DMS 273 (cell line): ENCODE measurements around the gene HLA-DRB5.
"Not testable (repeated sequence)": the region's sequence is repeated elsewhere in the genome, so short reads cannot be mapped to it uniquely, and the experiment has no call there.

Experiments
- DNase-seq: peaks from one replicate; lab custom pipeline; 2025; ENCODE audit not compliant: unreplicated experiment; lab: John Stamatoyannopoulos, UW

Gene HLA-DRB5

DNA sequence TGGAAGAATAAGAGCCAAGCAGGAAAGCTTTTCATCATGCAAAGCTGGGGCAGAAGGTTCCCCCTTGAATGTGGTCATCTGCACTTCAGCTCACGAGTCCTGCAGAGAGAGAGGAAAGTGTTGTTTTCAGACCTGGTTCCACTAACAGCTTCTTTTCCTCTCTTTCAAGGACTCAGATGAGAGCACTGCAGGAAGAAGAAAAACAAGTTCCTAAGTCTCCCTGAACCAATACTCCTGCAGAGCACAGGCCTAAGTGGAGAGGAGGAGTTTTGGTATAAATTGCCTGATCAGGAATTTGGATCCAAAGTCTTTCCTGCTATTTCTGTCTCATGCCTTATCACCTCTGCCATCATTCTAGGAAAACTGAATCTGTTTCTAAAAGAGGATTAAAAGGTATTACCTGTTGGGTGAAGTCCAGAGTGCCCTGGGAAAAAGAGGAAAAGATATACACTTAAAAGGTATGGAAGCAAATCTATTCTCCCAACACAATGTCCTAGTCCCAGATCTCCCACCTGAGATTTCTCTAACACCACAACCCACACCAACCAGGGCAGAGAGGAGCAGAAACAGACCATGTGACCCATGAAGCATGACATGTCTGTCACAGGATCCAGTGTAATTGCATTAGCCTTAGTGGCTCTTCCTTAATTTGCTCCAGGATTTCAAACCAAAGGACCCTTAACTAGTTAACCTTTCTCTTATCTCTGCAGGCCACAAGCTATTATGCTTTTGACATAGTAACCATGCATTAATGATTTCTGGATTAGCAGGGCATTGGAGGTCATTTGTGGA lies 12.2 kb downstream of the HLA-DRB5 start:
- DNase-seq = no peak

DNA sequence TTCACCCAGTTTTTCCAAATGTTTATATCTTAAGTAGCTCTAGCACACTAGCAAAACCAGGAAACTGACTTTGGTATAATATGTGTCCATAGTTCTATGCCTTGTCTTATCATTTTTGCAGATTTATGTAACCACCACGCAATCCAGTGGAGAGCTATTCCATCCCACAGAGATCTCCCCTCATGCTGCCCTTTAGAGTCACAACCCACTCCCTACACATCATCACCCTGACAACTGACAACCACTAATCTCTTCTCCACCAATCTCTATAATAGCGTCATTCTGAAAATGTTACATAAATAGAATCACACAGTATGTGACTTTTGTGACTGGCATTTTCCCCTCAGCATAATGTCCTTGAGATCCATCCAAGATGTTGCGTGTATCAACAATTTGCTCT lies 29.1 kb downstream of the HLA-DRB5 start:
- DNase-seq = no peak

DNA sequence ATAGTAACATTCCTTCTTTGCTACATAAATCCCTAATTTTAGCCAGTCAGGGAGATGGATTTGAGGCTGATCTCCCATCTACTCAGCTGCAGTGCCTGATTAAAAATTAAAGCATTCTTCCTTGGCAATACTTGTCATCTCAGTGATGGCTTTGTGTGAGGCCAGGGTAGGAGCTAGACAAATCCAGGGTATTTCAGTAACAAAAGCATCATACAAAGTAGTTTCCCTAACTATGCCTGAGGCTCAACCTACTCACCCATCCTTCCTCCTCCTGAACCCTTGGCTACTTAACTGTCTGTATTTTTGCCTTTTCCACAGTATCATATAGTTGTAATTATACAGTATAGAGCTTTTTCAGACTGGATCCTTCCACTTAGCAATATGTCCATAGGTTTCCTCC lies 37.7 kb downstream of the HLA-DRB5 start:
- no peak for DNase-seq

DNA sequence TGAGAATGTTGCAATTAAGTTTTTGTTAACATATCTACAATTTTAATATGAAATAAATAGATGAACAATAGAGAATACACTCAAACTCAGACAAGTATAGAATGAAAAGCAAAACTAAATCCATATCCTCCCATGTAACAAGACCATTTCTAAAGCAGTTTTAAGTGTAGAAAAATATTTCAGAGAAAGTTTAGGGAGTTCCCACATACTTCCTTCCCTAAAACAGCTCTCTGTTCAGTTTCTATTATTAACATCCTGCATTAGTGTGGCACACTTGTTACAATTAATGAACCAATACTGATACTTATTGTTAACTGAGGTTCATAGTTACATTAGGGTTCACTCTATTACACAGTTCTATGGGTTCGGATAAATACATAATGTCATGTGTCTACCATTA lies 38.4 kb downstream of the HLA-DRB5 start:
- DNase-seq = no peak

GRCh38 chr6:32488083-32488482 lies 42.0 kb downstream of the HLA-DRB5 start:
- no peak for DNase-seq

DNA sequence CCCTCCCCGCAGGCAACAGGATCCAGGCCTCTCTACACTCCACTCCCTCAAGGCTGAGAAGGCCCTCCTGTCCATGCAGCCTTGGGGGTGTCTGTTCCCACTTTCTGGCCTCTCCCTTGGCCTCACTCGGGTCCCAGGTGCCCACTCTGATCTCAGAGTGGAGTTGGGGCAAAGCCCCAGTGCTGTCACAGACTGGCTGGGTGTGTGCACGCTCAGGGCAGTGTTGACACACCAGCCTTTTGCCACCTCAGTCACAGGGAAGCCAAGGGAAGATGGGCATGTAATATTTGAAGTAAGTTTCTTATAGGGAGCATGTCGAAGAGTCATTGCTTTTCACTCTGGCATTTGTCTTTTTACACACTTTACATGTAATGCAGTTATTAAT lies 45.5 kb downstream of the HLA-DRB5 start:
- no peak for DNase-seq

DNA sequence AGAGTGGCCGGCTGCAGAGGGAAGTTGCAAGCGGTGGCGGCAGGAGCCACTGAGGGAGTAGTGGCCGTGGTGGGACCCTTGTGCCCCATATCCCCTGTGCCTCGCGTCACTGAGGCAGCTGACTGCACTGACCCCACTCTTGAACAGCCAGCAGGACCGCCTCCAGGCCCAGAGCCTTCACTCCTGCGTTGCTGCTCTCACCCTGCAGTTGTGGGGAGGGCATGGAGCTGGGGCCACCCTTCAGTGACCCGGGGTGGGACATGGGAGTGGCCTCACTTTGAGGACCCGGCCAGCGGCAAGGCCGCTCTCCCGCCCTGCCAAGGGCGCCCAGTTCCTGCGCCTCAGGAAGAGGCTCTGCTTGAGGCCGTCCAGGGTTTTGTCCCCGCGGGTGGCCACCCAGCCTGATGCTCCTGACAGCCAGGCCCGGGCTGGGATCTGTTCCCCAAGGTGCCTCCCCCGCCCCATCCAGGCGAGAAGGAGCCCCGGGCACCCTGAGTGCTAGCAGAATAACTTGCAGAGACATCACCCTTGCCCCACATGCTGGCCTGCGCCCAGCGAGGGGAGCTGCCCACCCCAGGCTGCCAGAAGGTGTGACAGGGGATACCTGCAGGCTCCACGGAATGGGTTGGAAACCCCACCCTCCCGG lies 46.0 kb downstream of the HLA-DRB5 start:
- no peak for DNase-seq

GRCh38 chr6:32475392-32476206 lies 54.5 kb downstream of the HLA-DRB5 start:
- no peak for DNase-seq

DNA sequence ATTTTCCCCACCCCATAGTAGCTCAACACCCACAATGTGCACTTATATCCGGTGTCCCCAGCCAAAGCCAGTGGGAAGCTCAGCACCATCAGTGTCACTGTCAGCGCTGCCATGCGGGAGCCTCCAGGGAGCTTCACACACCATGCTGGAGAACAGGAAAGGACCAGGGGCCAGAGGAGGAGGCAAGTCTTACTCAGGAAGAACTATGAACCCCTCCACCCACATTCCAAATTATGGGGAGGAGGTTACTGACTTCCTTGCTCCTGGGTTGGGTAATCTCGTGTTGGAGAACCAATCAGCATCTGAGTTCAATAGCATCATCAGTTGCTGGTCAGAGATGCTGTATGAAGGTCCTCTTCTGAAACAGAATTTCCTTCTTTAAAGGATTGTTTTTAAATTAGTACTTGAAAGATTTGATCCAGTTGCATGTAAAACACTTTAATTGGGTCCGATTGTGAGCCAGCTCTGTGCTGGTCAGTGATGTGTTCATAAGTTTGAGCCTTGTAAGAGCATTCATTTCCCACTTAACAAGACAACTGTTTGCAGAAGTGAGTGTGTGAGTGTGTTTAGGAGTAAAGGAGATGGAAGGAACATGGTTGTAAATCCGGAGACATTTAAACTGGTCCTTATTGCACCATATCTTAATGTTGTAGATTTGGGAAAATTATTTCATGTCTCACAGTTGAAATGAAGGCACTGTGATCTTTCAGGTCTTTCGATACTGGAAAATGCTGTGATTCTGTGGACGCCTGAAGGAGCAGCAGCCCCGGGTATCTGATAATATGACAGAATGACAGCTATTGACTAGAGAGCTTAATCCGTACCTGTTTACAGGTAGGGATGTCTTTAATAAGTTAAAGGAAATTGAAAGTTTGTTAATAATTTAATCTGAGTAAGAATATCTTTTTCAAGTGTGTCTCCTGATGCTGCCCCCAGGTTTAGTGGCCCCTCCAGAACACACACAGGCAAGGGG lies 56.4 kb downstream of the HLA-DRB5 start:
- DNase-seq = not testable (repeated sequence)

DNA sequence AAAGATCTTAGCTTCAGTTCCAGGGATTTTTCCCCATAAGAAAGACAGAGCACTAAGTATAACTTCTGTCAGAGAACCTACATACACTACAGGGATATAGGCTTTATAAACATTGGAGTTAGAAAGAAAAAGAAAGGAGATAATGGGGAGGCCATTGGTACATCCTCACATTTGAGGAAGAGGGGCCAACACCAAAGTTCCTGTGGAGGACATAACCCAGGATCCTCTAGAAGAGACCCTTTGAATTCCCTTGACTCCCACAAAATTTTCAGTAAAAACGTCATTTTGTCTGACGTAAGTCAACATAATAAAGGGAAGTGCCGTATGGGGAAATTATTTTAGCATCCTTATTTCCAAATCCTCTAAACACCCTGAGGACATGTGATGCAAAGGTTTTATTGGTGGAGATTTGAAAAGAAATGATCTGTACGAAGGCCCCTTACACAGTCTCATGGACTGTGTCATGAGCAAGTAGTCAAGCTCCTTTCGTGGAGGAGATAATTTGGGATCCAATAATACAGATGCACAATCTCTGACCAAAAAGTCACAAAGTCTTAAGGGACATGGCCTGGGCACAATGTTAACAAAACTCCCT lies 57.2 kb downstream of the HLA-DRB5 start:
- no peak for DNase-seq

DNA sequence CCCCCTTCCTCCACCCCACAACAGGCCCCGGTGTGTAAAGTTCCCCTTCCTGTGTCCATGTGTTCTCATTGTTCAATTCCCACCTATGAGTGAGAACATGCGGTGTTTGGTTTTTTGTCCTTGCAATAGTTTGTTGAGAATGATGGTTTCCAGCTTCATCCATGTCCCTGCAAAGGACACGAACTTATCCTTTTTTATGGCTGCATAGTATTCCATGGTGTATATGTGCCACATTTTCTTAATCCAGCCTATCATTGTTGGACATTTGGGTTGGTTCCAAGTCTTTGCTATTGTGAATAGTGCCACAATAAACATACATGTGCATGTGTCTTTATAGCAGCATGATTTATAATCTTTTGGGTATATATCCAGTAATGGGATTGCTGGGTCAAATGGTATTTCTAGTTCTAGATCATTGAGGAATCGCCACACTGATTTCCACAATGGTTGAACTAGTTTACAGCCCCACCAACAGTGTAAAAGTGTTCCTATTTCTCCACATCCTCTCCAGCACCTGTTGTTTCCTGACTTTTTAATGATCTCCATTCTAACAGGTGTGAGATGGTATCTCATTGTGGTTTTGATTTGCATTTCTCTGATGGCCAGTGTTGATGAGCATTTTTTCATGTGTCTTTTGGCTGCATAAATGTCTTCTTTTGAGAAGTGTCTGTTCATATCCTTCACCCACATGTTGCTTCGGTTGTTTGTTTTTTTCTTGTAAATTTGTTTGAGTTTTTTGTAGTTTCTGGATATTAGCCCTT lies 62.2 kb downstream of the HLA-DRB5 start:
- DNase-seq = not testable (repeated sequence)
